BJ (cell line): ENCODE measurements around the gene TNNT3. TPM values are rescaled to one million over a fixed set of nuclear protein-coding genes. Genes with fewer than 3 reads are reported as not detected.

Experiments
- CTCF ChIA-PET: fragments of 350-600 bp; formaldehyde crosslinking; extraction: SDS; loops from one replicate; lab custom pipeline; 2021; ENCODE audit warnings: antibody characterized with exemption, inconsistent platforms; lab: Yijun Ruan, JAX
- POLR2A ChIA-PET: fragments of 300-600 bp; sonication (Branson Sonifier 250); formaldehyde crosslinking; extraction: SDS; loops from one replicate; lab custom pipeline; 2021; ENCODE audit warnings: antibody characterized with exemption; lab: Charles Lee
- DNase-seq: peaks from one replicate; pipeline ENCODE4 v3.0.0-alpha.2; 2011; ENCODE audit warnings: low read depth
- H3K27me3 ChIP-seq: 2 replicates; pipeline ENCODE4 v1.6.0; 2011; ENCODE audit warnings: low read length; ENCODE audit not compliant: control insufficient read depth, insufficient read depth
- H3K36me3 ChIP-seq: 2 replicates; pipeline ENCODE4 v1.5.1; 2011; ENCODE audit warnings: low read length; ENCODE audit not compliant: control insufficient read depth, insufficient read depth
- H3K4me3 ChIP-seq: 2 replicates; pipeline ENCODE4 v1.5.1; 2011; ENCODE audit warnings: low read depth, mild to moderate bottlenecking, control low read depth, low read length
- CTCF ChIP-seq: IDR thresholded peaks from 2 replicates; pipeline ENCODE4 v1.5.1; 2011; ENCODE audit warnings: low read depth, mild to moderate bottlenecking, control low read depth, inconsistent platforms, low read length, moderate library complexity; ENCODE audit not compliant: insufficient read depth
- polyA plus RNA-seq: library from polyadenylated mRNA; depleted of rRNA; stranded (reverse); fragments of >200 nt; gene quantifications from 2 replicates; pipeline ENCODE4 v1.2.3, GENCODE V29; 2011

TNNT3 gene
- polyA plus RNA-seq, 1 experiment, result not detected

- H3K36me3 ChIP-seq, result no peaks in the 10 kb centered on the region
- no peak overlapping the region for H3K4me3 ChIP-seq
- ChIA-PET CTCF (interaction anchor here (0.7 to 4.5 kb wide), 4 partner anchors 47 to 273 kb away, joined by 3 to 114 read pairs (median 5); partner anchors contain the start of gene H19), POLR2A (no interaction called here)
- no peaks in the 10 kb centered on the region; the same call in none of the 2 replicates for H3K27me3 ChIP-seq
- DNase-seq, result no peak
- TF ChIP-seq CTCF, result no peak
Measured at GRCh38 chr11:1879941-1880720, 39.4 kb upstream of the TNNT3 start.

DNA sequence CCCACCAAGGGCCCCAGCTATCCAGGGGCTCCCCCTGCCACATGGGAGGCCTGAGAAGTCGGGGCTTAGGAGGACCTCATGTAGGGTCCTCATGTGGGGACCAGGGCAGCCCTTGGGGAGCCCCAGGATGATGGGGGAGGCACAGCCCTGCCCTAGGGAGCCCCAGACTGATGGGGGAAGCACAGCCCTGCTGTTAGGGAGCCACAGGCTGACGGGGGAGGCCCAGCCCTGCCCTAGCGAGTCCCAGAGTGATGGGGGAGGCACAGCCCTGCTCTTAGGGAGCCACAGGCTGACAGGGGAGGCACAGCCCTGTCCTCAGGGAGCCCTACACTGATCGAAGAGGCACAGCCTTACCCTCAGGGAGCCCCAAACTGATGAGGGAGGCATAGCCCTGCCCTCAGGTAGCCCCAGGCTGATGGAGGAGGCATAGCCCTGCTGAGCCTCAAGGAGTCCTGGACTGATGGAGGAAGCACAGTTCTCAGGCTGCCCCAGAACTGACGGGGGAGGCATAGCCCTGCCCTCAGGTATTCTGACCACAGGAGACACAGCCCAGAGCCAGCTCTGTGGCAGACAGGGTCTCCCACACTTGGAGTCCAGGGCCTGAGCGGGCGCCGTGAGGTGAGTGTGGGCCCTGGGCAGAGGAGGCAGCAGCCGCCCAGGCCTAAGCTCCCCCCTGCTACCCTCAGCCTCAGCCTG, 38.6 kb upstream of the TNNT3 start:
- no peak for TF ChIP-seq CTCF
- DNase-seq, result no peak
- CTCF ChIA-PET, result interaction anchor here (0.7 to 4.5 kb wide), 11 partner anchors 41 to 272 kb away, joined by 3 to 114 read pairs (median 16); partner anchors contain the start of genes H19 and MRPL23
- Histone ChIP-seq H3K27me3 (no peaks in the 10 kb centered on the region; the same call in none of the 2 replicates), H3K4me3 (no peak overlapping the region), H3K36me3 (no peaks in the 10 kb centered on the region)
- POLR2A ChIA-PET, result no interaction called here

GRCh38 chr11:1881442-1882264, 37.9 kb upstream of the TNNT3 start:
- CTCF ChIA-PET, result interaction anchor here (0.6 to 4.5 kb wide), 41 partner anchors 10 to 271 kb away, joined by 3 to 114 read pairs (median 4); partner anchors contain the start of genes H19, KRTAP5-6, LSP1 and MRPL23
- no peak for TF ChIP-seq CTCF
- Histone ChIP-seq H3K27me3 (no peaks in the 10 kb centered on the region; the same call in none of the 2 replicates), H3K4me3 (no peak overlapping the region), H3K36me3 (no peaks in the 10 kb centered on the region)
- POLR2A ChIA-PET, result no interaction called here
- DNase-seq, result no peak

GRCh38 chr11:1882265-1883238, 37.0 kb upstream of the TNNT3 start:
- peak; percentile 94 for TF ChIP-seq CTCF
- H3K4me3 ChIP-seq, result no peak overlapping the region
- no peaks in the 10 kb centered on the region for H3K36me3 ChIP-seq
- DNase-seq, result no peak
- CTCF ChIA-PET, result interaction anchor here (0.7 to 4.5 kb wide), 41 partner anchors 9 to 270 kb away, joined by 3 to 114 read pairs (median 4); partner anchors contain the start of genes H19, KRTAP5-6, LSP1 and MRPL23
- POLR2A ChIA-PET, result no interaction called here
- H3K27me3 ChIP-seq, result no peaks in the 10 kb centered on the region; the same call in none of the 2 replicates
